ENCODE measurements around the gene GDA.

GDA gene

DNA sequence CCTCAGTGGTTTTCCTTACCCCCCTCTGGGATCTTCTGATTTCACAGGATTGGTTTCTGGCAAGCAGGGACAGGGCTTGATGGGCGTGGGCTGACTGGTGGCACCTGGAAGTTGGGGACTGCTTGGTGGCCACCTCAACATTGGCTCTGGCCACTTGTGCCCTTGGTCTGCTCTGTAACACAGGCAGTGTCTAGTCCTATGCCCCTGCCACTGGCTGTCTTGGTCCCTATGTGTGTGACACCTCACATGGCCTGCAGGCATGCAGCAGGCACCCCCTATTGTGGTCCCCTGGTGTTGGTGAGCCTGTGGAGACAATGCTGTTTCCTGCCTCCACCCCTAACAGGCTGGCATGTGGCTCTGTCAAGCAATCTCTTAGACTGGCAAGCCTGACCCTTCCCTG lies 71.3 kb downstream of the GDA start:
- no peaks in the 10 kb centered on the region for H3K27me3 ChIP-seq (ENCODE audit: low read depth, low read length)
- no peaks in the 10 kb centered on the region for H3K36me3 ChIP-seq (replicated peaks; ENCODE audit: low read depth, low read length)
- no peak overlapping the region for H3K4me3 ChIP-seq (ENCODE audit: low read length)
- H3K4me2 ChIP-seq (ENCODE audit: low read length): no peak overlapping the region
- H4K20me1 ChIP-seq (ENCODE audit: insufficient read depth, low read length): no peaks in the 10 kb centered on the region
- no peak for TF ChIP-seq EZH2phosphoT487 (IDR thresholded peaks at IDR 0.05; ENCODE audit: low read depth)
- no peak for TF ChIP-seq CTCF (IDR thresholded peaks at IDR 0.05; ENCODE audit: low read depth, low read length)
- H2AFZ ChIP-seq (ENCODE audit: low read depth, low read length): no peak overlapping the region
- no peak overlapping the region for H3K27ac ChIP-seq (ENCODE audit: low read length)
- no peak overlapping the region for H3K9ac ChIP-seq (ENCODE audit: low read length)
- no peaks in the 10 kb centered on the region for H3K4me1 ChIP-seq (ENCODE audit: low read length)
- H3K79me2 ChIP-seq (ENCODE audit: low read length): no peaks in the 10 kb centered on the region
- H3K9me3 ChIP-seq (ENCODE audit: insufficient read depth, low read length): no peaks in the 10 kb centered on the region

- TF ChIP-seq EZH2phosphoT487 (IDR thresholded peaks at IDR 0.05; ENCODE audit: low read depth) (no peak), CTCF (IDR thresholded peaks at IDR 0.05; ENCODE audit: low read depth, low read length) (no peak)
- Histone ChIP-seq H3K27me3 (ENCODE audit: low read depth, low read length) (no peaks in the 10 kb centered on the region; the same call in 1 of the 2 replicates), H3K4me3 (ENCODE audit: low read length) (no peak overlapping the region), H3K79me2 (ENCODE audit: low read length) (no peaks in the 10 kb centered on the region), H3K27ac (ENCODE audit: low read length) (no peak overlapping the region), H4K20me1 (ENCODE audit: insufficient read depth, low read length) (no peaks in the 10 kb centered on the region), H3K9me3 (ENCODE audit: insufficient read depth, low read length) (no peaks in the 10 kb centered on the region), H3K36me3 (replicated peaks; ENCODE audit: low read depth, low read length) (no peaks in the 10 kb centered on the region), H2AFZ (ENCODE audit: low read depth, low read length) (no peak overlapping the region), H3K4me2 (ENCODE audit: low read length) (no peak overlapping the region), H3K9ac (ENCODE audit: low read length) (no peak overlapping the region), H3K4me1 (ENCODE audit: low read length) (no peaks in the 10 kb centered on the region)
Measured at GRCh38 chr9:72226146-72226812, 77.0 kb downstream of the GDA start.

DNA sequence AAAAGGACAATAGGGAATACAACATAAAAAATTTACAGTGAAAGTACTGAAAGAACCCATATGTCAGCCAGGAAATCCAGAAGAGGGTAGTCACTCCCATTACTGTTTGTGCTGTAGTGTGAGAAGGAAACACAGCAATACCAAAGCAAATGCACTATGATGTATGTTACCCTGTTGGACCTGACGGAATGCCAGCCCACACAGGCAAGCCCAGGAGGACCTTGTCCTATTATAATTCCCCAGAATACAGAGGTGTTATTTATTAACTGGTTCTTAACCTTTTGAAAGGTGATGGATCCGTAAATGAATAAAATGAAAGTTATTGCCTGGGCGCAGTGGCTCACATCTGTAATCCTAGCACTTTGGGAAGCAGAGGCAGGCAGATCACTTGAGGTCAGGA lies 79.0 kb downstream of the GDA start:
- no peak overlapping the region for H3K4me2 ChIP-seq (ENCODE audit: low read length)
- no peaks in the 10 kb centered on the region for H3K4me1 ChIP-seq (ENCODE audit: low read length)
- H3K36me3 ChIP-seq (replicated peaks; ENCODE audit: low read depth, low read length): no peaks in the 10 kb centered on the region
- H3K9ac ChIP-seq (ENCODE audit: low read length): no peak overlapping the region
- no peak for TF ChIP-seq EZH2phosphoT487 (IDR thresholded peaks at IDR 0.05; ENCODE audit: low read depth)
- no peak for TF ChIP-seq CTCF (IDR thresholded peaks at IDR 0.05; ENCODE audit: low read depth, low read length)
- no peaks in the 10 kb centered on the region; the same call in 1 of the 2 replicates for H3K27me3 ChIP-seq (ENCODE audit: low read depth, low read length)
- no peaks in the 10 kb centered on the region for H3K9me3 ChIP-seq (ENCODE audit: insufficient read depth, low read length)
- H3K79me2 ChIP-seq (ENCODE audit: low read length): no peaks in the 10 kb centered on the region
- H4K20me1 ChIP-seq (ENCODE audit: insufficient read depth, low read length): no peaks in the 10 kb centered on the region
- no peak overlapping the region for H3K27ac ChIP-seq (ENCODE audit: low read length)
- no peak overlapping the region for H2AFZ ChIP-seq (ENCODE audit: low read depth, low read length)
- H3K4me3 ChIP-seq (ENCODE audit: low read length): no peak overlapping the region

- H3K9ac ChIP-seq (ENCODE audit: low read length): no peak overlapping the region
- no peak overlapping the region for H3K4me3 ChIP-seq (ENCODE audit: low read length)
- TF ChIP-seq EZH2phosphoT487 (IDR thresholded peaks at IDR 0.05; ENCODE audit: low read depth): no peak
- no peak for TF ChIP-seq CTCF (IDR thresholded peaks at IDR 0.05; ENCODE audit: low read depth, low read length)
- no peaks in the 10 kb centered on the region for H3K9me3 ChIP-seq (ENCODE audit: insufficient read depth, low read length)
- no peak overlapping the region for H3K27ac ChIP-seq (ENCODE audit: low read length)
- no peaks in the 10 kb centered on the region for H3K4me1 ChIP-seq (ENCODE audit: low read length)
- H3K27me3 ChIP-seq (ENCODE audit: low read depth, low read length): peaks cover 3% of the 10 kb centered on the region; the same call in 1 of the 2 replicates
- H2AFZ ChIP-seq (ENCODE audit: low read depth, low read length): no peak overlapping the region
- no peaks in the 10 kb centered on the region for H4K20me1 ChIP-seq (ENCODE audit: insufficient read depth, low read length)
- H3K79me2 ChIP-seq (ENCODE audit: low read length): no peaks in the 10 kb centered on the region
- H3K36me3 ChIP-seq (replicated peaks; ENCODE audit: low read depth, low read length): no peaks in the 10 kb centered on the region
- no peak overlapping the region for H3K4me2 ChIP-seq (ENCODE audit: low read length)
Measured at GRCh38 chr9:72232778-72233177, 83.5 kb downstream of the GDA start.
